Left ventricle myocardium inferior (tissue), 1 donor: ENCODE data around the gene ANXA10. TPM values are rescaled to one million over a fixed set of nuclear protein-coding genes. Genes with fewer than 3 reads are reported as not detected.

Experiments
- DNase-seq: peaks from one replicate; pipeline ENCODE4 v3.0.0-alpha.2; 2020
- H3K27ac ChIP-seq: fragments of 200-600 bp; replicated peaks from 2 replicates; pipeline ENCODE4 v1.8.0; 2021
- H3K27me3 ChIP-seq: fragments of 200-600 bp; 2 replicates; pipeline ENCODE4 v1.8.0; 2021; ENCODE audit warnings: low read depth
- H3K36me3 ChIP-seq: fragments of 200-600 bp; 2 replicates; pipeline ENCODE4 v1.8.0; 2021
- H3K4me1 ChIP-seq: fragments of 200-600 bp; 2 replicates; pipeline ENCODE4 v1.8.0; 2021
- H3K4me3 ChIP-seq: fragments of 200-600 bp; 2 replicates; pipeline ENCODE4 v1.8.0; 2021; ENCODE audit warnings: mild to moderate bottlenecking, moderate library complexity
- H3K9me3 ChIP-seq: fragments of 200-600 bp; replicated peaks from 2 replicates; pipeline ENCODE4 v1.8.0; 2021
- intact Hi-C: fragments of 100-400 bp; cut with micrococcal nuclease; formaldehyde crosslinking; loops from one replicate; pipeline ENCODE4 v1.11.0; 2022
- total RNA-seq: library from RNA; stranded (reverse); fragmentation: NEBNext Ultra II Directional; extraction: Animal tissue kit (Norgen Biotek cat#: 25700); gene quantifications from one replicate; pipeline ENCODE4 v1.2.1, GENCODE V29; 2021
- TF ChIP-seq, protein P1 (sequence below): fragments of 200-600 bp; IDR thresholded peaks from 2 replicates; pipeline ENCODE4 v1.8.0; 2021; ENCODE audit warnings: antibody characterized with exemption, mild to moderate bottlenecking, borderline replicate concordance
- donor health status: DM: no; HTN: yes; CAD: no; lungs with severe emphysema.

ANXA10 gene
- total RNA-seq, 1 donor from 2014 or later = not detected

DNA sequence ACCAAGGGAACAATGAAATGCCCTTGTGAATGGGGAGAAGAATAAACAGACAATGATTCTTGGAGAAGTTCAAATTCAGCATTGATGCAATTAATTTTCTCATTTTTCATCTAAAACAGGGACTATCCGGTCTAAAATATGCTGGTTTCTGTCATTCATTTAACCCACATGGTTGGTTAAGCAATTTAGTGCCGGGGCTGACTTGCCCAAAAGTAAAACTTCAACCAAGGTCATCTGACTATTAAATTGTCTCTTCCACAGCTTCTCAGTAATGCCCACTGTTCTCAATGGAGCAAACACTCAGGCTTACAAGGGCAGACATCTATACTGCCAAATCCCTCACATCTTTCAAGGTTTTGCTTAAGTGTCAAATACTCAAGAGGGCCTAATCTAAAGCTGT is 51.3 kb downstream of the ANXA10 start:
- H3K36me3 ChIP-seq = no peaks in the 10 kb centered on the region
- DNase-seq = no peak
- H3K4me1 ChIP-seq = no peaks in the 10 kb centered on the region
- H3K9me3 ChIP-seq = no peaks in the 10 kb centered on the region
- intact Hi-C loops = no loop called here
- TF ChIP-seq, protein P1, sequence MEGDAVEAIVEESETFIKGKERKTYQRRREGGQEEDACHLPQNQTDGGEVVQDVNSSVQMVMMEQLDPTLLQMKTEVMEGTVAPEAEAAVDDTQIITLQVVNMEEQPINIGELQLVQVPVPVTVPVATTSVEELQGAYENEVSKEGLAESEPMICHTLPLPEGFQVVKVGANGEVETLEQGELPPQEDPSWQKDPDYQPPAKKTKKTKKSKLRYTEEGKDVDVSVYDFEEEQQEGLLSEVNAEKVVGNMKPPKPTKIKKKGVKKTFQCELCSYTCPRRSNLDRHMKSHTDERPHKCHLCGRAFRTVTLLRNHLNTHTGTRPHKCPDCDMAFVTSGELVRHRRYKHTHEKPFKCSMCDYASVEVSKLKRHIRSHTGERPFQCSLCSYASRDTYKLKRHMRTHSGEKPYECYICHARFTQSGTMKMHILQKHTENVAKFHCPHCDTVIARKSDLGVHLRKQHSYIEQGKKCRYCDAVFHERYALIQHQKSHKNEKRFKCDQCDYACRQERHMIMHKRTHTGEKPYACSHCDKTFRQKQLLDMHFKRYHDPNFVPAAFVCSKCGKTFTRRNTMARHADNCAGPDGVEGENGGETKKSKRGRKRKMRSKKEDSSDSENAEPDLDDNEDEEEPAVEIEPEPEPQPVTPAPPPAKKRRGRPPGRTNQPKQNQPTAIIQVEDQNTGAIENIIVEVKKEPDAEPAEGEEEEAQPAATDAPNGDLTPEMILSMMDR = no peak
- H3K27me3 ChIP-seq = peaks cover 3% of the 10 kb centered on the region
- H3K4me3 ChIP-seq = no peak overlapping the region
- H3K27ac ChIP-seq = no peak overlapping the region

DNA sequence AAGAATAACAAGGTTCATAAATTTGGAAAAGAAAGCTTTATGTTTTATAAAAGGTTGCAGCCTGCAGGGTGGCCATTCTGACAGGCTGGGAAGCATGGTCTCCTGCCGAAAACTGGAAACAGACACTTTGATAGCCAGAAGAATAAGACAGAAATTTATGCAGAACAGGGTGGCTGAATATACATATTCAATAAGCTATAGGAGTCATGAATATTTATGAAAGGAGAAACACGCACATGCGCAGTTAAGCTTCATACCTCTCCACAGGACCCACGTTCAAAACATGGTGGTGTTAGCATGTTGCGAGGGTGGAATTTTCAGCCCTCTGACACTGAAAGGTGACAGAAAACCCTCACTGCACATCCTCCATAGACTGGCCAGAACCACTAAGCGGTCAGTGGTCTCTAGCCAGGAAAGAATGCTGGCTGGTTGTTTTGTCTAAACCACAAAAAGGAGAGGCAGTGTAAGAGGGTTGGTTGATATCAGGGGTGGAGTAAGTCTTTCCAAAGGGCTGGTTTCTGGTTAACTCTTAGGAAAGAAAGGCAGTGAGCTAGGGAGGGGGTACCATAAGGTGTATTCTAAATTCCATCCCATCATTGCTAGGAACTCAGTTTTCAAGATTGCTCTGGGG is 58.2 kb downstream of the ANXA10 start:
- intact Hi-C loops = no loop called here

DNA sequence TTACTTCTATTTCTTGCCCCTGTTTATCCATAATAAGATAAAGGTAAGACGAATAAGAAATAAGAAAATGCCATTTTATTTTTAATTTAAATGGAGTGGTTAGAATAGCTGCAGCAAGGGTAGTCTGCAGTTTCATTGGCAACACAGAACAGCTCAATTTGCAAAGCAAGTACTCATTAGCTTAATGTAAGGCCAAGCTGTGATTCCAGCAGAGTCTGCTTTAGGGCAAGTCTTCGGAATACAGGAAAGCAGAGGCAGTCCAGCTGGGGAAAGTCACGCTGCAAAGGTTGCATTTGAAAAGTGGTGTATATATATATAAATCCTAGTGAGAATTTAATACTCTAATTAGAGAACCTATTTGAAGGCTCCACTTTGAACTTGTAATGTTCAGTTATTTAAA is 59.0 kb downstream of the ANXA10 start:
- H3K27me3 ChIP-seq = no peaks in the 10 kb centered on the region
- no peak overlapping the region for H3K27ac ChIP-seq
- H3K4me1 ChIP-seq = no peaks in the 10 kb centered on the region
- intact Hi-C loops = no loop called here
- no peaks in the 10 kb centered on the region for H3K36me3 ChIP-seq
- TF ChIP-seq, protein P1 = no peak
- no peak overlapping the region for H3K4me3 ChIP-seq
- H3K9me3 ChIP-seq = no peaks in the 10 kb centered on the region
- DNase-seq = no peak

More for the DNA sequence above, 58.2 kb downstream of the ANXA10 start:
- no peak for DNase-seq
- no peaks in the 10 kb centered on the region for H3K9me3 ChIP-seq
- TF ChIP-seq, protein P1 = no peak
- H3K27ac ChIP-seq = no peak overlapping the region
- no peaks in the 10 kb centered on the region for H3K27me3 ChIP-seq
- H3K4me1 ChIP-seq = no peaks in the 10 kb centered on the region
- no peak overlapping the region for H3K4me3 ChIP-seq
- H3K36me3 ChIP-seq = no peaks in the 10 kb centered on the region

DNA sequence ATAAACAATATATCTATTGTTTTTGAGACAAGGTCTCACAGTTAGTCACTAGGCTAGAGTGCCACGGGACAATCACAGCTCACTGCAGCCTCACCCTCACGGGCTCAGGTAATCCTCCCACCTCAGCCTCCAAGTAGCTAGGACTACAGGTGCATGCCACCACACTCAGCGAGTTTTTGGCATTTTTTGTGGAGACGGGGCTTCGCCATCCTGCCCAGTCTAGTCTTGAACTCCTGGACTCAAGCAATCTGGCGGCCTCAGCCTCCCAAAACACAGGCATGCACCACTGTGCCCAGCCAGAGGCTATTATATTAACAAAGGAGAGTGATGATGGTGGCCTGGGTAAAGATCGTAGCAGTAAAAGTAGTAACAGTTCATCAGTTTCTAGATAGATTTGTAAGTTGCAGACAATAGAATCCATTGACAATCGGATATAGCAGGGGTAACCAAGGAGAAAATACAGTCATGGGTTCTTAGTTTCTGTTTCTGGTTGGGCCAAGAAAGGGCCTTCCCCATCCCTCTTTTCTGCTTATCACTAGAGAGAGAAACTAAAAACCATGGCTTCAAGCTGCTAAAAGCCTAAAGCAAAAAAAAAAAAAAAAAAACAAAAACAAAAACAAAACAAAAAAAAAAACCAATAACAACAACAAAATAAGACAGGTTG is 60.6 kb downstream of the ANXA10 start:
- no peak for DNase-seq
- intact Hi-C loops = no loop called here
- Histone ChIP-seq H3K9me3 (no peaks in the 10 kb centered on the region), H3K27ac (no peak overlapping the region), H3K27me3 (no peaks in the 10 kb centered on the region), H3K4me3 (no peak overlapping the region), H3K4me1 (no peaks in the 10 kb centered on the region), H3K36me3 (no peaks in the 10 kb centered on the region)
- TF ChIP-seq, protein P1 = no peak

DNA sequence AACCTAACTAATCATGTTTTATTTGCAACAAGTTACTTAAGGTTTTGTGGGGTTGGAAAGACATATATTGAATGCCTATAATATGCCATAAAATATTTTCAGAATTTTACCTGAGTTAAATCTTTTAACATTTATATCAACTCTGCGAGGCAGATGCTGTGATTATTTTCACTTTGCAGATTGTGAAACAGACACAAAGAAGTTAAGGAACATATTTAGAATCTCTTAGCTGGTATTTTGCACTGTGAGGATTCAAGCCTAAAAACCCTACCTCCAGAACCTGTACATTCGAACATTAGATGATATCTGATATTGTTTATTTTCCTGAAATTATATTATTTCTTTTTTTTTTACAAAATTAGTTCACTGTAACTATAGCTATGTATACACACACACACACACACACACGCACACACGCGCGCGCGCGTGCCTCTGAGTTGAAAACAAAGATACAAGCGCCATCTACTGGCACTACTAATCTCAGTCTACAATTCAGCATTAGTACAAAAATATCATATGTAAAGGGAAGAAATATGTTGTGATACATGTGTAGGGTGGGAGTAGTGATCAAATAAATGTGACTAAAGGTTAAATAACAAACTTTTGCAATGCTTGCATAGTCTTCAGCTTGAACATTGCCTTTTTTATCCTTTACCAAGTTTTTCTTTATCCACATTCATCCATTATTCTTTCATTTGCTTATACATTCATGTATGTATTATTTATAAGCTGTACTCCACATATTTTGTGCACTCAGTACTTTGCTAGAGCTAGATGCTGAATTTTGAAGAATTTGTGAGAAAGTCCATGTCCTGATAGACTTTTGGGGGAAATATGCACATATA is 61.5 kb downstream of the ANXA10 start:
- no peaks in the 10 kb centered on the region for H3K27me3 ChIP-seq
- TF ChIP-seq, protein P1 = peak; percentile 66
- H3K4me3 ChIP-seq = peak overlapping the region; percentile 51
- H3K27ac ChIP-seq = no peak overlapping the region
- H3K9me3 ChIP-seq = peaks cover 6% of the 10 kb centered on the region
- H3K4me1 ChIP-seq = no peaks in the 10 kb centered on the region
- intact Hi-C loops = no loop called here
- peak; percentile 74 for DNase-seq
- H3K36me3 ChIP-seq = no peaks in the 10 kb centered on the region
